PC-3 (cell line): ENCODE results near the gene SMG9.

Source experiments
- CTCF ChIP-seq: fragments of 300-600 bp; sonication (generic); conservative IDR thresholded peaks from 2 replicates; pipeline ENCODE4 v1.5.1; 2017; ENCODE audit warnings: antibody characterized with exemption, low read depth, mild to moderate bottlenecking, low read length
- EZH2 ChIP-seq: fragments of 300-600 bp; sonication (generic); IDR thresholded peaks from one replicate; pipeline ENCODE4 v1.6.1; 2017; ENCODE audit warnings: antibody characterized with exemption, mild to moderate bottlenecking, low read length; ENCODE audit not compliant: unreplicated experiment

- TF ChIP-seq CTCF (no peak), EZH2 (no peak)
Observed at GRCh38 chr19:43784241-43784980, 29.6 kb upstream of the SMG9 start.
